Vagina (tissue), 2 donors: ENCODE results near the gene REPS2. TPM values are rescaled to one million over a fixed set of nuclear protein-coding genes. Genes with fewer than 3 reads are reported as not detected.

ENCODE experiments used
- DNase-seq, 2 donors: peaks; one replicate each; pipeline ENCODE4 v3.0.0-alpha.2; 2017; ENCODE audit errors: extremely low spot score in 2 of 2
- H3K27ac ChIP-seq: fragments of 200-600 bp; sonication (generic); one replicate; pipeline ENCODE4 v1.5.1; 2019
- H3K27me3 ChIP-seq: fragments of 200-600 bp; sonication (generic); one replicate; pipeline ENCODE4 v1.5.1; 2019
- H3K36me3 ChIP-seq, 2 donors: fragments of 200-600 bp; sonication (generic); one replicate each; pipeline ENCODE4 v1.5.1; 2017 to 2019
- H3K4me1 ChIP-seq: fragments of 200-600 bp; sonication (generic); one replicate; pipeline ENCODE4 v1.5.1; 2019
- H3K4me3 ChIP-seq, 2 donors: fragments of 200-600 bp; sonication (generic); 1 replicate in 1 of 2; 2 replicates in 1 of 2; pipeline ENCODE4 v1.5.1; 2016 to 2019
- H3K9me3 ChIP-seq: fragments of 200-600 bp; sonication (generic); one replicate; pipeline ENCODE4 v1.5.1; 2019
- POLR2A ChIP-seq, 2 donors: fragments of 450-650 bp; IDR thresholded peaks; one replicate each; pipeline ENCODE4 v1.6.1; 2017; ENCODE audit warnings: antibody characterized with exemption in 2 of 2, mild to moderate bottlenecking in 2 of 2, moderate library complexity in 2 of 2
- POLR2AphosphoS5 ChIP-seq, 2 donors: sonication (generic); formaldehyde crosslinking; IDR thresholded peaks; one replicate each; pipeline ENCODE4 v1.9.0; 2017; ENCODE audit warnings: antibody characterized with exemption in 2 of 2, mild to moderate bottlenecking in 2 of 2, low read depth in 1 of 2; ENCODE audit not compliant: insufficient read depth in 1 of 2
- intact Hi-C: fragments of 100-400 bp; cut with DNase I; formaldehyde crosslinking; loops from one replicate; pipeline ENCODE4 v1.15.1; 2023
- total RNA-seq: library from RNA; depleted of rRNA; stranded (reverse); fragments of >200 nt; gene quantifications from one replicate; pipeline ENCODE4 v1.2.3, GENCODE V29; 2016
- TF ChIP-seq, protein P1 (sequence below), 3 experiments: fragments of 450-650 bp in 2 of 3; fragments of 200-600 bp in 1 of 3; sonication (generic) in 1 of 3; IDR thresholded peaks; one replicate each; pipeline ENCODE4 v1.5.1; 2017 to 2019; ENCODE audit warnings: antibody characterized with exemption in 3 of 3, mild to moderate bottlenecking in 2 of 3, moderate library complexity in 2 of 3

The REPS2 gene
- total RNA-seq, 1 donor from 2014 or later = 10.8 TPM

GRCh38 chrX:17036171-17036961 lies 89.9 kb downstream of the REPS2 start:
- intact Hi-C loops = no loop called here
- H3K27me3 ChIP-seq = no peaks in the 10 kb centered on the region
- no peak for TF ChIP-seq POLR2AphosphoS5 (IDR thresholded peaks at IDR 0.05; ENCODE audit: insufficient read depth in 1 of 2, low read depth in 1 of 2)
- no peak for TF ChIP-seq POLR2A (IDR thresholded peaks at IDR 0.05)
- TF ChIP-seq, protein P1, sequence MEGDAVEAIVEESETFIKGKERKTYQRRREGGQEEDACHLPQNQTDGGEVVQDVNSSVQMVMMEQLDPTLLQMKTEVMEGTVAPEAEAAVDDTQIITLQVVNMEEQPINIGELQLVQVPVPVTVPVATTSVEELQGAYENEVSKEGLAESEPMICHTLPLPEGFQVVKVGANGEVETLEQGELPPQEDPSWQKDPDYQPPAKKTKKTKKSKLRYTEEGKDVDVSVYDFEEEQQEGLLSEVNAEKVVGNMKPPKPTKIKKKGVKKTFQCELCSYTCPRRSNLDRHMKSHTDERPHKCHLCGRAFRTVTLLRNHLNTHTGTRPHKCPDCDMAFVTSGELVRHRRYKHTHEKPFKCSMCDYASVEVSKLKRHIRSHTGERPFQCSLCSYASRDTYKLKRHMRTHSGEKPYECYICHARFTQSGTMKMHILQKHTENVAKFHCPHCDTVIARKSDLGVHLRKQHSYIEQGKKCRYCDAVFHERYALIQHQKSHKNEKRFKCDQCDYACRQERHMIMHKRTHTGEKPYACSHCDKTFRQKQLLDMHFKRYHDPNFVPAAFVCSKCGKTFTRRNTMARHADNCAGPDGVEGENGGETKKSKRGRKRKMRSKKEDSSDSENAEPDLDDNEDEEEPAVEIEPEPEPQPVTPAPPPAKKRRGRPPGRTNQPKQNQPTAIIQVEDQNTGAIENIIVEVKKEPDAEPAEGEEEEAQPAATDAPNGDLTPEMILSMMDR (IDR thresholded peaks at IDR 0.05) = no peak
- no peaks in the 10 kb centered on the region for H3K9me3 ChIP-seq
- no peaks in the 10 kb centered on the region for H3K4me1 ChIP-seq
- no peak for DNase-seq
- H3K4me3 ChIP-seq = no peak overlapping the region
- no peak overlapping the region for H3K27ac ChIP-seq
- H3K36me3 ChIP-seq = no peaks in the 10 kb centered on the region

- Histone ChIP-seq H3K27ac (no peak overlapping the region), H3K4me1 (no peaks in the 10 kb centered on the region), H3K4me3 (no peak overlapping the region), H3K9me3 (no peaks in the 10 kb centered on the region), H3K27me3 (no peaks in the 10 kb centered on the region), H3K36me3 (no peaks in the 10 kb centered on the region)
- intact Hi-C loops = no loop called here
- TF ChIP-seq, protein P1 (IDR thresholded peaks at IDR 0.05) = no peak
- no peak for TF ChIP-seq POLR2AphosphoS5 (IDR thresholded peaks at IDR 0.05; ENCODE audit: insufficient read depth in 1 of 2, low read depth in 1 of 2)
- no peak for DNase-seq
Observed at GRCh38 chrX:17038277-17038676, 91.8 kb downstream of the REPS2 start.

GRCh38 chrX:17038681-17039161 lies 92.3 kb downstream of the REPS2 start:
- Histone ChIP-seq H3K9me3 (no peaks in the 10 kb centered on the region), H3K27ac (no peak overlapping the region), H3K4me1 (no peaks in the 10 kb centered on the region), H3K27me3 (no peaks in the 10 kb centered on the region), H3K36me3 (no peaks in the 10 kb centered on the region), H3K4me3 (no peak overlapping the region)
- intact Hi-C loops = no loop called here
- DNase-seq = no peak
- TF ChIP-seq, protein P1 (IDR thresholded peaks at IDR 0.05) = no peak
- TF ChIP-seq POLR2AphosphoS5 (IDR thresholded peaks at IDR 0.05; ENCODE audit: insufficient read depth in 1 of 2, low read depth in 1 of 2) = no peak
- TF ChIP-seq POLR2A (IDR thresholded peaks at IDR 0.05) = no peak

- intact Hi-C loops = no loop called here
Observed at GRCh38 chrX:17039826-17040225, 93.4 kb downstream of the REPS2 start.

More at GRCh38 chrX:17039826-17040225, 93.4 kb downstream of the REPS2 start:
- Histone ChIP-seq H3K27me3 (no peaks in the 10 kb centered on the region), H3K4me3 (no peak overlapping the region), H3K27ac (no peak overlapping the region), H3K36me3 (no peaks in the 10 kb centered on the region), H3K9me3 (no peaks in the 10 kb centered on the region), H3K4me1 (no peaks in the 10 kb centered on the region)
- DNase-seq = no peak
- TF ChIP-seq POLR2AphosphoS5 (IDR thresholded peaks at IDR 0.05; ENCODE audit: insufficient read depth in 1 of 2, low read depth in 1 of 2) = no peak
- TF ChIP-seq, protein P1 (IDR thresholded peaks at IDR 0.05) = no peak
- no peak for TF ChIP-seq POLR2A (IDR thresholded peaks at IDR 0.05)
